ENCODE data around the gene RUNDC1.

- TF ChIP-seq CTCF (conservative IDR thresholded peaks at IDR 0.05 in 1 of 2, IDR thresholded peaks at IDR 0.05 in 1 of 2; ENCODE audit: low read depth in 1 of 2, low read length in 2 of 2) (no peak), EZH2 (IDR thresholded peaks at IDR 0.05; ENCODE audit: low read length, missing control alignments) (no peak)
Measured at GRCh38 chr17:42967925-42968324, 12.4 kb upstream of the RUNDC1 start.
